B cell (primary cell): Measurements from ENCODE around the gene SEMA3E.

Source experiments
- EZH2 ChIP-seq: IDR thresholded peaks from 2 replicates; pipeline ENCODE4 v1.6.1; 2012; ENCODE audit warnings: borderline replicate concordance, low read depth, mild to moderate bottlenecking, moderate library complexity, low read length; ENCODE audit not compliant: insufficient read depth, poor library complexity, severe bottlenecking
- TF ChIP-seq, protein P1 (sequence below): fragments of 200-600 bp; IDR thresholded peaks from one replicate; pipeline ENCODE4 v1.8.0; 2022; ENCODE audit warnings: antibody characterized with exemption, mild to moderate bottlenecking

DNA sequence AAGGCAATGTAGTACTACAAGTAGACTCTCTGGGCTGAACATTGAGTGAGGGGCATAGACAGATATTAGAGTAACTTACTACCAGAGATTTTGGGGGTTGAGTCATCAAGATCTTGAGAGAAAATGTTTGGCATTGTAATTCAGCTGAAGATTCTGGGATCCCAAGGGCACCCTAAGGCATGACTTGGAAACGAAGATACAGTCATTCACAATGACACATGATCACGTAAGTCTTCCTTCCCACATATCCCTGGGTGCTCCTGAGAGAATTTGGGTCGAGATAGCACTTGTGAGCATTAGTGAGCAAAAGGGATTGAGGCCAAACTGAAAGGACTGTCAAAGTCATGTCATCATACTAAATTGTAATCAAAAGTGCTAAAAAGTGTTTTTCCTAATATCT is 293.8 kb downstream of the SEMA3E start:
- TF ChIP-seq, protein P1, sequence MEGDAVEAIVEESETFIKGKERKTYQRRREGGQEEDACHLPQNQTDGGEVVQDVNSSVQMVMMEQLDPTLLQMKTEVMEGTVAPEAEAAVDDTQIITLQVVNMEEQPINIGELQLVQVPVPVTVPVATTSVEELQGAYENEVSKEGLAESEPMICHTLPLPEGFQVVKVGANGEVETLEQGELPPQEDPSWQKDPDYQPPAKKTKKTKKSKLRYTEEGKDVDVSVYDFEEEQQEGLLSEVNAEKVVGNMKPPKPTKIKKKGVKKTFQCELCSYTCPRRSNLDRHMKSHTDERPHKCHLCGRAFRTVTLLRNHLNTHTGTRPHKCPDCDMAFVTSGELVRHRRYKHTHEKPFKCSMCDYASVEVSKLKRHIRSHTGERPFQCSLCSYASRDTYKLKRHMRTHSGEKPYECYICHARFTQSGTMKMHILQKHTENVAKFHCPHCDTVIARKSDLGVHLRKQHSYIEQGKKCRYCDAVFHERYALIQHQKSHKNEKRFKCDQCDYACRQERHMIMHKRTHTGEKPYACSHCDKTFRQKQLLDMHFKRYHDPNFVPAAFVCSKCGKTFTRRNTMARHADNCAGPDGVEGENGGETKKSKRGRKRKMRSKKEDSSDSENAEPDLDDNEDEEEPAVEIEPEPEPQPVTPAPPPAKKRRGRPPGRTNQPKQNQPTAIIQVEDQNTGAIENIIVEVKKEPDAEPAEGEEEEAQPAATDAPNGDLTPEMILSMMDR: no peak
- TF ChIP-seq EZH2: no peak
